Measurements from ENCODE around the gene DGCR8. TPM values are rescaled to one million over a fixed set of nuclear protein-coding genes. Genes with fewer than 3 reads are reported as not detected.
"Not testable (repeated sequence)": the region's sequence is repeated elsewhere in the genome, so short reads cannot be mapped to it uniquely, and the experiment has no call there.

The DGCR8 gene
- total RNA-seq, 1 donor from 2014 or later: 30.5 TPM

DNA sequence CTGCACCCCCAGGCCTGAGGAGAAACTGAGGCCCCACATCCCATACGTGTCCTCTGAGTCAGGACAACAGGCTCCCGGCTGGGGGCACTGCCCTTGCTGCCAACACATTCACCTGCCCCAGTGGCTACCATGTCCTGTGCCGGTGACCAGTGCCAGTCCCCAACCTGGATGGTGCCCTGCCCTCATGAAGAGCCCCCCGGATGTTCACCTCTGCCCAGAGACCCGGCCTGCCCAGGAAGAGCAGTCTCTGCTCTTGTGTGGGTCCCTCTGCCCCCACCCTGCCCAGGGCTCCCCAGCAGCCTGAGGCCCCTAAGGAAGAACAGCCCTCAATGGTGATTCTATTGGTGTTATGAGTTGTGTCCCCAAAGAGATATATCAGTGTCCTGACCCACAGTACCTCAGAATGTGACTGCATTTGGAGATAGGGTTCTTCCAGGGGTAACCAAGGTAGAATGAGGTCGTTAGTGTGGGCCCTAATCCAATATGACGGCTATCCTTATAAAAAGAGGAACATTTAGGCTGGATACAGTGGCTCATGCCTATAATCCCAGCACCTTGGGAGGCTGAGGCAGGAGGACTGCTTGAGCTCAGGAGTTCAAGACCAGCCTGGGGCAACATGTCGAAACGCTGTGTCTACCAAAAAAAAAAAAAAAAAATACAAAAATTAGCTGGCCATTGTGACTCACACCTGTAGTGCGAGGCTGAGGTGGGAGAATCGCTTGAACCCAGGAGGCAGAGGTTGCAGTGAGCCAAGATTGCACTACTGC, 13.2 kb upstream of the DGCR8 start:
- Histone ChIP-seq H3K36me3 (ENCODE audit: control insufficient read depth, insufficient read depth, low read length) (peaks cover 4% of the 10 kb centered on the region), H3K4me3 (ENCODE audit: low read depth, low read length) (no peak overlapping the region), H3K27me3 (ENCODE audit: control insufficient read depth, insufficient read depth, low read length) (no peaks in the 10 kb centered on the region)
- no peak for DNase-seq (ENCODE audit: low read depth)
- TF ChIP-seq, protein P1, sequence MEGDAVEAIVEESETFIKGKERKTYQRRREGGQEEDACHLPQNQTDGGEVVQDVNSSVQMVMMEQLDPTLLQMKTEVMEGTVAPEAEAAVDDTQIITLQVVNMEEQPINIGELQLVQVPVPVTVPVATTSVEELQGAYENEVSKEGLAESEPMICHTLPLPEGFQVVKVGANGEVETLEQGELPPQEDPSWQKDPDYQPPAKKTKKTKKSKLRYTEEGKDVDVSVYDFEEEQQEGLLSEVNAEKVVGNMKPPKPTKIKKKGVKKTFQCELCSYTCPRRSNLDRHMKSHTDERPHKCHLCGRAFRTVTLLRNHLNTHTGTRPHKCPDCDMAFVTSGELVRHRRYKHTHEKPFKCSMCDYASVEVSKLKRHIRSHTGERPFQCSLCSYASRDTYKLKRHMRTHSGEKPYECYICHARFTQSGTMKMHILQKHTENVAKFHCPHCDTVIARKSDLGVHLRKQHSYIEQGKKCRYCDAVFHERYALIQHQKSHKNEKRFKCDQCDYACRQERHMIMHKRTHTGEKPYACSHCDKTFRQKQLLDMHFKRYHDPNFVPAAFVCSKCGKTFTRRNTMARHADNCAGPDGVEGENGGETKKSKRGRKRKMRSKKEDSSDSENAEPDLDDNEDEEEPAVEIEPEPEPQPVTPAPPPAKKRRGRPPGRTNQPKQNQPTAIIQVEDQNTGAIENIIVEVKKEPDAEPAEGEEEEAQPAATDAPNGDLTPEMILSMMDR (IDR thresholded peaks at IDR 0.05; ENCODE audit: insufficient read depth, low read length, severe bottlenecking): no peak
- no peak for FAIRE-seq

DNA sequence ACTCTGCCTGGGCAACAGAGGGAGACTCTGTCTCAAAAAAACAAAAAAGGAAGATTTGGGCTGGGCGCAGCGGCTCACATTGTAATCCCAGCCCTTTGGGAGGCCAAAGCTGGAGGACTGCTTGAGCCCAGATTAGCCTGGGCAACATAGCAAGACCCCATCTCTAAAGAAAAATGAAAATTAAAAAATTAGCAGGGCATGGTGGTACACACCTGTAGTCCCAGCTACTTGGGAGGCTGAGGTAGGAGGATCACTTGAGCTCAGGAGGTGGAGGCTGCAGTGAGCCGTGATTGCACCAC, 12.7 kb upstream of the DGCR8 start:
- not testable (repeated sequence) for H3K27me3 ChIP-seq (ENCODE audit: control insufficient read depth, insufficient read depth, low read length); H3K4me3 ChIP-seq (ENCODE audit: low read depth, low read length); H3K36me3 ChIP-seq (ENCODE audit: control insufficient read depth, insufficient read depth, low read length); DNase-seq (ENCODE audit: low read depth); FAIRE-seq

DNA sequence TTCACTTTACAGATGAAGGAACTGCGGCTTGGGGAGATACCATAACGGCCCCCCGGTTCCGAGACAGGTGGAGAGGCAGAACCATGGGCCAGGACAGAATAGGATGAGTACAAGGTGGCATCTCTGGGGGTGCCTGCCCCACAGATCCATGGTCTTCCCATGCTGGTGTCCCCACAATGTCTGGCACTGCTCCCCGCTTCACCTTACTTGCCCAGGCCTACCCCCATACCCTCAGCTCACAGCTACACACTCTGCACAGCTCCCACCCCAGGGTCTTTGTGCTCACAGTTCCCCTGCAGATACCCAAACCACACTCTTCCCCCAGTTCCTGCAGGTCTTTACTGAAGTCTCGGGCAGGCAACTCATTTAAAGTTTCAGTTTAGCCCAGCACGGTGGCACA, 11.4 kb upstream of the DGCR8 start:
- Histone ChIP-seq H3K27me3 (ENCODE audit: control insufficient read depth, insufficient read depth, low read length) (no peaks in the 10 kb centered on the region), H3K4me3 (ENCODE audit: low read depth, low read length) (no peak overlapping the region), H3K36me3 (ENCODE audit: control insufficient read depth, insufficient read depth, low read length) (peaks cover under 1% of the 10 kb centered on the region)
- FAIRE-seq (no peak), DNase-seq (ENCODE audit: low read depth) (no peak)
- TF ChIP-seq, protein P1 (IDR thresholded peaks at IDR 0.05; ENCODE audit: insufficient read depth, low read length, severe bottlenecking): no peak

DNA sequence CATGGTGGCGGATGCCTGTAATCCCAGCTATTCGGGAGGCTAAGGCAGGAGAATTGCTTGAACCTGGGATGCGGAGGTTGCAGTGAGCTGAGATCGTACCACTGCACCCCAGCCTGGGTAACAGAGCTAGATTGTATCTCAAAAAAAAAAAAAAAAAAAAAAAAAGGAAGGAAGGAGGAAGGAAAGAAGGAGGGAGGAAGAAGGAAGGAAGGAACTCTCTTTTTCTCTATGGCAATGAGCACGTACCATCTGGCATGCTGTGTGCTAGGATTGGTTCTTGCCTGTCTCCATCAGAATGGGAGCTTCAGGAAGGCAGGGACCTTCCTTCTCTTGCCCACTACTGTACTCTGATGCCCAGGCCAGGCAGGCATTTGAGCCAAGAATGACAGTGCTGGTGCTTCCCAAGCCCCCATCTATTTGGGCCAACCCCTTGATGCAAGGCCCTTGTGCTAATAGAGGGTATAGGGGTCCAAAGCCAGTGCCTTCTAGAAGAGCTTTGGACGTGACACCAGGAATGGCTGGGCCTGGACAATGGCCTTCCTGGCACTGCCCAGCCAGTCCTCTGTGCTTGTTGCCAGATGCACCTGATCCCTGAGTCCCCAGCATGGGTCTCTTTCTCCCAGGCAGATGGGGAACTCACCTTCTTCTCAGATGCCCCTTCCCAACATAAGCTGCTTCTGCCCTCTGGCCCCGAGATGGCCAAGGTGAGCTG, 10.6 kb upstream of the DGCR8 start:
- no peak for DNase-seq (ENCODE audit: low read depth)
- no peak for FAIRE-seq
- TF ChIP-seq, protein P1 (IDR thresholded peaks at IDR 0.05; ENCODE audit: insufficient read depth, low read length, severe bottlenecking): no peak
- no peaks in the 10 kb centered on the region for H3K36me3 ChIP-seq (ENCODE audit: control insufficient read depth, insufficient read depth, low read length)
- no peak overlapping the region for H3K4me3 ChIP-seq (ENCODE audit: low read depth, low read length)
- no peaks in the 10 kb centered on the region for H3K27me3 ChIP-seq (ENCODE audit: control insufficient read depth, insufficient read depth, low read length)

DNA sequence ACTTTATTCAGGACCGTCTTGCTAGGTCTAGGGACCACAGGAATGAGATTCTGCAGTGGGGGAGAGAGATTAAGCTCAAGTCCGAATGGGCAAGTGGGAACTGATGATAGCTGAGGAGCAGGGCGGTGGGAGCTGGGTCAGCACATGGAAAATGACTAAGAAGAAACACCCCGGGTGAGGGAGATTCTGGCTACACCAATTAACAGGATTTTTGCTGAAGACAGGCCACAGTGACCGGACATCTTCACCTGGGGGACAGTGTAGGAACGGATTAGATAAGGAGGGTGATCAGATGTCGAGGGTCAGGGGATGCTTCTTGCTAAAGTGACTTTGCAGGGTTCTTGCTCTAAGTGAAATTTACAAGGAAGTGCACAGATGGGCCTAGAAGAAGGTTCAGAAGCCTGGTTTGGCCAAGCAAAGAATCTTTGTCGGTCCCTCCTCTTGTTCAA, 8.5 kb upstream of the DGCR8 start:
- Histone ChIP-seq H3K36me3 (ENCODE audit: control insufficient read depth, insufficient read depth, low read length) (no peaks in the 10 kb centered on the region), H3K27me3 (ENCODE audit: control insufficient read depth, insufficient read depth, low read length) (no peaks in the 10 kb centered on the region), H3K4me3 (ENCODE audit: low read depth, low read length) (no peak overlapping the region)
- no peak for DNase-seq (ENCODE audit: low read depth)
- no peak for FAIRE-seq
- TF ChIP-seq, protein P1 (IDR thresholded peaks at IDR 0.05; ENCODE audit: insufficient read depth, low read length, severe bottlenecking): no peak

DNA sequence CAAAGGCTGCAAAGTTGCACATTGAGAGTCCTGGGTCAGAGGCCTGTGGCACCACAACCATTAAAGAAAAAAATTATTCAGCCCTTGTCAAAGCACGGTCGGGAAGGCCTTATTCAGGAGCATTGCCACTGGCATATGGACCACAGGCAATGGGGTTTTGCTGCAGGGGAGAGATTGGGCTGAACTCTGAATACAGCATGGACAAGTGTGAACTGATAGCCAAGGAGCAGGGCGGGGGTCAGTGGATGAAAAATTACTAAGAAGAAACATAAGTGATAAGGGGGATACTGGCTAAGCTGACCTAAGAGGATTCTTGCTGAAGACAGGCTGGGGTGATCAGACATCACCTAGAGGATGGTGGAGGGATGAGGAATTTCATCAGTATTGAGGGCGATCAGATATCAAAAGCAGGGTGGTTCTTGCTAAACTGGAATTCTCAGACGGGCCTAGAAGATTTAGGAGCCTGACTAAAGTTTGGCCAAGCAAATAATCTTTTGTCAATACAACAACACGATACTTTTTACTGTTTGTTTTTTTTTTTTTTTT, 3.3 kb upstream of the DGCR8 start:
- Histone ChIP-seq H3K36me3 (ENCODE audit: control insufficient read depth, insufficient read depth, low read length) (no peaks in the 10 kb centered on the region), H3K4me3 (ENCODE audit: low read depth, low read length) (no peak overlapping the region), H3K27me3 (ENCODE audit: control insufficient read depth, insufficient read depth, low read length) (no peaks in the 10 kb centered on the region)
- TF ChIP-seq, protein P1 (IDR thresholded peaks at IDR 0.05; ENCODE audit: insufficient read depth, low read length, severe bottlenecking): no peak
- DNase-seq (ENCODE audit: low read depth) (no peak), FAIRE-seq (no peak)
